ENCODE results near the gene EFCC1.

EFCC1 gene

GRCh38 chr3:129018271-129018670, 17.2 kb downstream of the EFCC1 start:
- DNase-seq (ENCODE audit: low read depth) = no peak
- no peak overlapping the region for H3K4me3 ChIP-seq (ENCODE audit: control insufficient read depth, low read depth, low read length)
- no peak for TF ChIP-seq CTCF (conservative IDR thresholded peaks at IDR 0.05; ENCODE audit: control insufficient read depth, insufficient read depth, low read depth, low read length)

- DNase-seq (ENCODE audit: low read depth) = no peak
- no peak for TF ChIP-seq CTCF (conservative IDR thresholded peaks at IDR 0.05; ENCODE audit: control insufficient read depth, insufficient read depth, low read depth, low read length)
Measured at GRCh38 chr3:129018751-129019150, 17.6 kb downstream of the EFCC1 start.

GRCh38 chr3:129019266-129019665, 18.2 kb downstream of the EFCC1 start:
- no peak for DNase-seq (ENCODE audit: low read depth)
- TF ChIP-seq CTCF (conservative IDR thresholded peaks at IDR 0.05; ENCODE audit: control insufficient read depth, insufficient read depth, low read depth, low read length) = no peak

More at GRCh38 chr3:129018751-129019150, 17.6 kb downstream of the EFCC1 start:
- no peak overlapping the region for H3K4me3 ChIP-seq (ENCODE audit: control insufficient read depth, low read depth, low read length)

GRCh38 chr3:129020691-129021090, 19.6 kb downstream of the EFCC1 start:
- DNase-seq (ENCODE audit: low read depth) = no peak
- no peak for TF ChIP-seq CTCF (conservative IDR thresholded peaks at IDR 0.05; ENCODE audit: control insufficient read depth, insufficient read depth, low read depth, low read length)
- H3K4me3 ChIP-seq (ENCODE audit: control insufficient read depth, low read depth, low read length) = no peak overlapping the region

More at GRCh38 chr3:129019266-129019665, 18.2 kb downstream of the EFCC1 start:
- H3K4me3 ChIP-seq (ENCODE audit: control insufficient read depth, low read depth, low read length) = no peak overlapping the region

GRCh38 chr3:129021140-129021551, 20.0 kb downstream of the EFCC1 start:
- no peak for TF ChIP-seq CTCF (conservative IDR thresholded peaks at IDR 0.05; ENCODE audit: control insufficient read depth, insufficient read depth, low read depth, low read length)
- no peak overlapping the region for H3K4me3 ChIP-seq (ENCODE audit: control insufficient read depth, low read depth, low read length)
- peak; percentile 52 for DNase-seq (ENCODE audit: low read depth)

- DNase-seq (ENCODE audit: low read depth) = peak; percentile 61
- no peak overlapping the region for H3K4me3 ChIP-seq (ENCODE audit: control insufficient read depth, low read depth, low read length)
- TF ChIP-seq CTCF (conservative IDR thresholded peaks at IDR 0.05; ENCODE audit: control insufficient read depth, insufficient read depth, low read depth, low read length) = no peak
Measured at GRCh38 chr3:129022114-129023007, 21.3 kb downstream of the EFCC1 start.
